Ovary (tissue), 9 donors: ENCODE measurements around the gene TULP4. TPM values are rescaled to one million over a fixed set of nuclear protein-coding genes. Genes with fewer than 3 reads are reported as not detected.

Experiments used
- DNase-seq, 5 donors: peaks; one replicate each; pipeline ENCODE4 v3.0.0-alpha.2; 2019 to 2020
- H3K27ac ChIP-seq, 2 donors: fragments of 200-600 bp; one replicate each; pipeline versions ENCODE4 v1.5.1 to v1.8.0; 2019 to 2022
- H3K27me3 ChIP-seq: fragments of 200-600 bp; one replicate; pipeline ENCODE4 v1.8.0; 2022
- H3K36me3 ChIP-seq: fragments of 200-600 bp; sonication (generic); one replicate; pipeline ENCODE4 v1.5.1; 2019
- H3K4me1 ChIP-seq: one replicate; pipeline ENCODE4 v1.8.1; 2013; ENCODE audit warnings: mild to moderate bottlenecking, moderate library complexity; ENCODE audit not compliant: insufficient read depth
- H3K4me3 ChIP-seq: fragments of 200-600 bp; sonication (generic); one replicate; pipeline ENCODE4 v1.5.1; 2017
- H3K9me3 ChIP-seq, 2 donors: fragments of 200-600 bp in 1 of 2; sonication (generic) in 1 of 2; one replicate each; pipeline versions ENCODE4 v1.5.1 to v1.8.1; 2013 to 2019; ENCODE audit warnings: mild to moderate bottlenecking in 1 of 2, moderate library complexity in 1 of 2
- EP300 ChIP-seq: sonication (generic); formaldehyde crosslinking; IDR thresholded peaks from one replicate; pipeline ENCODE4 v1.6.1; 2017; ENCODE audit warnings: antibody characterized with exemption
- POLR2A ChIP-seq: fragments of 450-650 bp; IDR thresholded peaks from one replicate; pipeline ENCODE4 v1.6.1; 2017; ENCODE audit warnings: antibody characterized with exemption, mild to moderate bottlenecking, moderate library complexity
- WGBS, 3 donors: extraction: QIAGEN DNeasy Blood & Tissue Kit in 1 of 3; methylation state at CpG; one replicate each; pipeline versions ENCODE4 v1.1.5 to v1.1.7; 2013 to 2017; 5-methylcytosine and 5-hydroxymethylcytosine counted together
- intact Hi-C, 4 donors: fragments of 100-400 bp; cut with DNase I; formaldehyde crosslinking; loops; one replicate each; pipeline versions ENCODE4 v1.11.0 to v1.15.1; 2022 to 2023
- polyA plus RNA-seq, 2 donors: library from polyadenylated mRNA; stranded (reverse); fragments of 200-250 nt in 1 of 2; fragments of 350-450 nt in 1 of 2; fragmentation: Illumina TruSeq in 1 of 2; extraction: RNeasy Lipid Tissue Mini Kit (QIAGEN cat#74804) in 1 of 2; gene quantifications; one replicate each; pipeline ENCODE4 v1.2.3, GENCODE V29; 2013 to 2014
- total RNA-seq, 7 donors: library from RNA; depleted of rRNA in 2 of 7; stranded (reverse); fragments of >200 nt in 2 of 7; fragmentation: NEBNext Ultra II Directional in 3 of 7; extraction: Animal tissue kit (Norgen Biotek cat#: 25700) in 3 of 7; gene quantifications; one replicate each; pipeline versions ENCODE4 v1.1.0 to v1.2.4, GENCODE V29; 2016 to 2023
- TF ChIP-seq, protein P1 (sequence below), 3 donors: fragments of 450-650 bp in 2 of 3; fragments of 200-600 bp in 1 of 3; IDR thresholded peaks; one replicate each; pipeline versions ENCODE4 v1.5.1 to v1.8.0; 2016 to 2022; ENCODE audit warnings: antibody characterized with exemption in 3 of 3, mild to moderate bottlenecking in 1 of 3
- donor health status: DM: no; HTN: no; CAD: no; lungs with moderate emphysema.
- donor health status: DM: no; HTN: no; CAD: no.
- donor health status: Bipolar disorder and iron deficiency.
- donor health status: DM: yes; HTN: yes; CAD: no.
- donor health status: DM: no; HTN: no; CAD: no.
- donor health status: DM: yes; HTN: yes; CAD: no.

The TULP4 gene
- total and polyA plus RNA-seq, 9 donors, result 7.5 to 152 (median 92.6) TPM

DNA sequence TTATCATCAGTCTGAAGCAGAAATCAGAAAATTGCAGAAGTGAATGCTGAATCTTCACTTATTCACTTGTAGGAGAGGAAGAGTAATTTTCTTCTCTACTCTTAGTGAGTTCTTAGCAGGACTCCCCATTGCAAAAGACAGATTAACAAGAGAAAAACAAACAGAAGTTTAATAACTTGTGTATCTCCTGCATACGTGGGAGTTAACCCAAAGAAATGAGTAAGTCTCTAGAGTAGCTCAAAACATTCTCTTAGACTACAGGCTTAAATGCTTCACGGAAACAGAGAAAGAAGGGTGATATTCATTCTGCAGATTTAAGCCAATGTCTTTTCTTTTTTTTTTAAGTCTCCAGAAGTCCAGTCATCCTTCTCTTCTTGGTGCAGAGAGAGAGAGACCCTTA, 149.7 kb downstream of the TULP4 start:
- intact Hi-C loops, result no loop called here
- no peaks in the 10 kb centered on the region for H3K9me3 ChIP-seq
- H3K36me3 ChIP-seq, result no peaks in the 10 kb centered on the region
- no peaks in the 10 kb centered on the region for H3K4me1 ChIP-seq
- no peaks in the 10 kb centered on the region for H3K27me3 ChIP-seq
- no peak overlapping the region for H3K27ac ChIP-seq
- no peak overlapping the region for H3K4me3 ChIP-seq
- 18 to 41% (median 39%) methylated on average over 2 of the region's 2 CpGs for WGBS, 3 donors
- no peak for TF ChIP-seq EP300
- no peak for TF ChIP-seq POLR2A
- no peak for DNase-seq

DNA sequence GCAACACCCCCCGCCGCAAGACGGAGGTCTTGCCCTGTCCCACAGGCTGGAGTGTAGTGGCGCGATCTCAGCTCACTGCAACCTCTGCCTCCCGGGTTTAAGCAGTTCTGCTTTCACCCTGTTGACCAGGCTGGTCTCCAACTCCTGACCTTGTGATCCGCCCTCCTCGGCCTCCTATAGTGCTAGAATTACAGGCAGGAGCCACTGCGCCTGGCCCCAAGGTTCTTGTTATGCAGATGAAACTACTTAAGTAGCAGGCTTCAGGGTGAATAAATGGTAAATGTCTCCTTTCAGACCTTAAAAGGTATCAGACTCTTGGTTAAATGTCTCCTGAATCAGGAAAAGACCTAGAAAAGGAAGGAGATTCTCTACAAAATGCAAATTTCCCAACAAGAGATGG, 152.2 kb downstream of the TULP4 start:
- TF ChIP-seq, protein P1, sequence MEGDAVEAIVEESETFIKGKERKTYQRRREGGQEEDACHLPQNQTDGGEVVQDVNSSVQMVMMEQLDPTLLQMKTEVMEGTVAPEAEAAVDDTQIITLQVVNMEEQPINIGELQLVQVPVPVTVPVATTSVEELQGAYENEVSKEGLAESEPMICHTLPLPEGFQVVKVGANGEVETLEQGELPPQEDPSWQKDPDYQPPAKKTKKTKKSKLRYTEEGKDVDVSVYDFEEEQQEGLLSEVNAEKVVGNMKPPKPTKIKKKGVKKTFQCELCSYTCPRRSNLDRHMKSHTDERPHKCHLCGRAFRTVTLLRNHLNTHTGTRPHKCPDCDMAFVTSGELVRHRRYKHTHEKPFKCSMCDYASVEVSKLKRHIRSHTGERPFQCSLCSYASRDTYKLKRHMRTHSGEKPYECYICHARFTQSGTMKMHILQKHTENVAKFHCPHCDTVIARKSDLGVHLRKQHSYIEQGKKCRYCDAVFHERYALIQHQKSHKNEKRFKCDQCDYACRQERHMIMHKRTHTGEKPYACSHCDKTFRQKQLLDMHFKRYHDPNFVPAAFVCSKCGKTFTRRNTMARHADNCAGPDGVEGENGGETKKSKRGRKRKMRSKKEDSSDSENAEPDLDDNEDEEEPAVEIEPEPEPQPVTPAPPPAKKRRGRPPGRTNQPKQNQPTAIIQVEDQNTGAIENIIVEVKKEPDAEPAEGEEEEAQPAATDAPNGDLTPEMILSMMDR (IDR thresholded peaks at IDR 0.05), result no peak
- no peak for TF ChIP-seq POLR2A
- no peak for TF ChIP-seq EP300
- DNase-seq, result no peak
- intact Hi-C loops, result no loop called here
- Histone ChIP-seq H3K27ac (no peak overlapping the region), H3K36me3 (no peaks in the 10 kb centered on the region), H3K4me1 (no peaks in the 10 kb centered on the region), H3K9me3 (no peaks in the 10 kb centered on the region), H3K4me3 (no peak overlapping the region), H3K27me3 (no peaks in the 10 kb centered on the region)
- WGBS, 3 donors, result 86 to 93% (median 89%) methylated on average over 9 of the region's 9 CpGs

GRCh38 chr6:158465257-158465656, 153.0 kb downstream of the TULP4 start:
- DNase-seq, result no peak
- no peaks in the 10 kb centered on the region for H3K36me3 ChIP-seq
- H3K4me1 ChIP-seq, result no peaks in the 10 kb centered on the region
- TF ChIP-seq EP300, result no peak
- TF ChIP-seq, protein P1 (IDR thresholded peaks at IDR 0.05), result no peak
- no peak for TF ChIP-seq POLR2A
- H3K4me3 ChIP-seq, result no peak overlapping the region
- no peaks in the 10 kb centered on the region for H3K27me3 ChIP-seq
- H3K9me3 ChIP-seq, result no peaks in the 10 kb centered on the region
- intact Hi-C loops, result no loop called here
- no peak overlapping the region for H3K27ac ChIP-seq
- WGBS, 3 donors, result 84 to 92% (median 90%) methylated on average over 2 of the region's 2 CpGs

DNA sequence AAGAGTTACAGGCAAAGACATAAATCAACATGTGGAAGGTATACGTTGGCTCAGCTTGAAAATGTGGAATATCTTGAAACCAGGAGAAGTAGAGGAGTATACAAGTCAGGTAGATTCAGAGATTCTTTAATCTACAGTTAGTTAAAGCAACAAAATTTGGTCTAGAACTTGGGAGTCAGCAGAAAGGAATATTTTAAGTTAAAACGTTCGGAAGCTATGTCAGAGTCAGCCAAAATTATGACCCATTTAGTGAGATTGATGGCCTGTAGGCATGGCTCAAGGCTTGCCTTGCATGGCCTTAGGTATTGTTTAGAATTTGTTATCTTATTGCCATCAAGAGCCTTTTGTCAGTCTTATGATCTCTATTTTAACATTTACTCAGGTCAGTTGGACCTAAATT, 153.5 kb downstream of the TULP4 start:
- TF ChIP-seq EP300, result no peak
- TF ChIP-seq POLR2A, result no peak
- TF ChIP-seq, protein P1 (IDR thresholded peaks at IDR 0.05), result no peak
- Histone ChIP-seq H3K4me3 (no peak overlapping the region), H3K4me1 (no peaks in the 10 kb centered on the region), H3K36me3 (no peaks in the 10 kb centered on the region), H3K9me3 (no peaks in the 10 kb centered on the region), H3K27me3 (no peaks in the 10 kb centered on the region), H3K27ac (no peak overlapping the region)
- WGBS, 3 donors, result 71 to 76% (median 75%) methylated on average over 3 of the region's 3 CpGs
- intact Hi-C loops, result no loop called here
- no peak for DNase-seq

GRCh38 chr6:158467923-158468322, 155.7 kb downstream of the TULP4 start:
- no peaks in the 10 kb centered on the region for H3K4me1 ChIP-seq
- no peak overlapping the region for H3K4me3 ChIP-seq
- no peaks in the 10 kb centered on the region for H3K36me3 ChIP-seq
- no peak for TF ChIP-seq EP300
- TF ChIP-seq, protein P1 (IDR thresholded peaks at IDR 0.05), result no peak
- TF ChIP-seq POLR2A, result no peak
- no peaks in the 10 kb centered on the region for H3K27me3 ChIP-seq
- 58 to 72% (median 65%) methylated on average over 6 of the region's 6 CpGs for WGBS, 3 donors
- no peak for DNase-seq
- H3K9me3 ChIP-seq, result no peaks in the 10 kb centered on the region
- intact Hi-C loops, result no loop called here
- no peak overlapping the region for H3K27ac ChIP-seq
